GM13977 (cell line): Measurements from ENCODE around the gene TMEM267.
A peak's percentile ranks its signal among the peaks of the same experiment; 100 is the strongest.
"Not testable (repeated sequence)": the region's sequence is repeated elsewhere in the genome, so short reads cannot be mapped to it uniquely, and the experiment has no call there.

Experiments used
- DNase-seq: peaks from one replicate; pipeline ENCODE4 v3.0.0; 2012; ENCODE audit warnings: low spot score
- CTCF ChIP-seq: IDR thresholded peaks from 2 replicates; pipeline ENCODE4 v1.5.1; 2012; ENCODE audit warnings: mild to moderate bottlenecking, control low read depth; ENCODE audit not compliant: insufficient read depth; ENCODE audit errors: extremely low read depth, missing control alignments
- in situ Hi-C: fragments of 300-500 bp; cut with MboI; formaldehyde crosslinking; loops from one replicate; pipeline ENCODE4 v1.12.0; 2022; ENCODE audit warnings: low sequenced_read_pairs, low pct_unique_long_range_greater_than_20kb, mixed read lengths, inconsistent platforms; ENCODE audit not compliant: unreplicated experiment

TMEM267 gene

DNA sequence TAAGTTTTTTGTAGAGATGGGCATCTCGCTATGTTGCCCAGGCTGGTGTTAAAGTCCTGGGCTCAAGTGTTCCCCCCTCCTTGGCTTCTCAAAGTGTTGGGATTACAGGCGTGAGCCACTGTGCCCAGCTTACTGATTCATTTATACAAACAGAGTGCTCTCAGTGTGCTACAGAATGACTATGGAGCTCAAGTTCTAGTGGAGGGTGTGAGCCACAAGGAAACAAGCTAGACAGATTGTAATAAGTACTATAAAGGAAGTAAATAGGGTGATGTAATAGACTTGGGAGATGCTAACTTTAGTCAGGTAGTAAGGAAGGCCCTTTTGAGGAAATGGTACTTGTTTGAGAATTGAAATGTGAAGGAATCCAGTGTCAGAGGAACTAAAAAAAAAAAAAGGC, 1.7 kb upstream of the TMEM267 start:
- in situ Hi-C loops: no loop called here
- no peak for DNase-seq
- TF ChIP-seq CTCF: no peak

DNA sequence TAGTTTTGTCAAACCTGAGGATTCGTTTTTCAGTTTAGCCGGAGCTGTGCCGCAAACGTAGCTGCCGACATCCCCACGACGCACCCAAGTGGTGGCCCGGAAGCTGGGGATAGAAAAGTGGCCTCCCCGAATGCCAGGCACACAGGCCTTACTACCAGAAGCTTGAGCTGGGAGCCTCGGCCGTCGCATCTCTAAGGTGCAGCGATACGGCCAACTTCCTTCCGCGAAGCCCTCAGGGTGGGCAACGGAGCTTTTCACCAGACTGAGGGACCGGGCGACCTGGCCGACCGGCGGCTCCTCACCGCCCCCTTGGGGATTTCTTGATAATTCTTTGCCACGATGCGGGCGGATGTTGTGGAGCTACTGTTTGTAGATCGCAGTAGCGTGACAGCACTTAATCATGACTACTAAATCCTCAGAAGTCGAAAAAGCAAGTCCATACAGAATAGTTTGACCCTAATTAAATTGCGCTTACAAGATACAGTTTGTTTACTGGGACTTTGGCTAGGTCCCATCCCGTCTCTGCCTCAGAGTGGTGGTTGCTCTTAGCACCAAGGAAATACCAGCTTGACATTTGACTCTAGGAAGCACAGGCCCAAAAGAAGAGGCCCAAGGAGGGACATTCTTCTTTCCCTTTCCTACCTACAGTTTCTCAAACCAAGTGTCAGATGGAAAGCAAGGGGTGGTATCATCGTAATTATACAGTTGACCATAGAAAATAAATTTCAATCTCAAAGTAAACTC, 613 bp upstream of the TMEM267 start:
- in situ Hi-C loops: no loop called here
- TF ChIP-seq CTCF: peak; percentile 70
- peak; percentile 83 for DNase-seq

DNA sequence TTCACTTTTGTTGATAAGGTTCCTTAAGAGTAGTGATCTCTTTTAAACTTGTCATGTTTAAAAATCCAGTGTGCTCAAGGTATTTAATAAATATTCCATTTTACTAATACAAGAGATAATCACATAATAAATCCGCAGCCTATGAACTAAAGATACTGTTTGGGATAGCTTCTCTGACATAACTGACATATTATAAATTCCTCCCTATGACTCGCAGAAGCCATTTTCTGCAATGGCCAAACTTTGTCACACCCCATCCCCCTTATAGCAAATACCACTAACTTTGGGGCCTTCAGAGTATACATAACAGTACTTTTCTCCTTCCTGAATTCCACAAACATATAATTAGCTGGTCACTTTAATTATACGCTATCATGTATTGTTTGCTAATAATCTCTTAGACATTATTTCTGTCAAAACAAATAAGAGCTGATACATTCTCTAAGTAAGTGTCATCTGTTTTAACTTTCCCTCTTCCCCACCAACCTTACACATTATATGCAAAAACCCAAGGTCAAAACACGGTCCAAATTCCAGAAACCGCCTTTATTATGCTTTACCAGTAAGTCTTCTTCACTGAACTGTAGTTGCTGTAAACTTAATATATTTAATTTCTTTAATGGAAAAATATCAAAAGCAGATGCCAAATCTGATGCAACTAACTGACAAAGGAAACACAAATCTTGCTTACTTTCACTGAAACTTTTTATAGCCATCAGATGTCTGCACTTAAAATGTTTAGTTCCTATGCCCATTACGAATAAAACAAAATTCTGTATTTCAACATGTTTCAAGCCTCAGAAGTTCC, 971 bp downstream of the TMEM267 start:
- TF ChIP-seq CTCF: no peak
- in situ Hi-C loops: no loop called here
- peak; percentile 20 for DNase-seq

DNA sequence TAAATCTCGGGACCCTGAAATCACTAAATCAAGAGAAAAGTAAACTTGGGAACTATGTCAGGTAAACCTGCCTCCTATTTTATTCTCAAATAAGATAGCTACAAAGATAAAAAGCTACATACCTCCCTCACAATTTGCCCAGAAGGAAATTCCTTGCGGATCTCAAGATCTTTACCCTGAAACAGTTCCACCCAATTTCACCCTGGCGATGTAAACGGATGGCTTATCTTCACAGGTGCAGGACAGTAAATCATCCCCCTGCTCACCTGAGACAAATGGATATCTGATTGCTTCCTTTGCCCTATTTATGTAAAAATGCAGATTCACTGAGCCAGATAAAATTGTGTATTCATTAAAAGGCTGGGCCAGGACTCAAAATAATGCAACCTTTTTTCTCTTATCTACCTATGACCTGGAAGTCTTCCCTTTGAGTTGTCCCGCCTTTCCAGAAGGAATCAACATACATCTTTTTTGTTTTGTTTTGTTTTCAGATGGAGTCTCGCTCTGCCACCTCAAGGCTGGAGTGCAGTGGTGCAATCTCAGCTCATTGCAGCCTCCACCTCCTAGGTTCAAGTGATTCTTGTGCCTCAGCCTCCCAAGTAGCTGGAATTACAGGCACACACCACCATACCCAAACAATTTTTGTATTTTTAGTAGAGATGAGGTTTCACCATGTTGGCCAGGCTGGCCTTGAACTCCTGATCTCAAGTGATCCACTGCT, 13.8 kb downstream of the TMEM267 start:
- in situ Hi-C loops: no loop called here
- DNase-seq: no peak
- TF ChIP-seq CTCF: no peak

GRCh38 chr5:43467100-43467499, 16.6 kb downstream of the TMEM267 start:
- DNase-seq: no peak
- in situ Hi-C loops: no loop called here

GRCh38 chr5:43465455-43465854, 18.2 kb downstream of the TMEM267 start:
- DNase-seq, in situ Hi-C loops: not testable (repeated sequence)

More at GRCh38 chr5:43467100-43467499, 16.6 kb downstream of the TMEM267 start:
- TF ChIP-seq CTCF: no peak
